Nephron progenitor cell (in vitro differentiated cells): ENCODE measurements around the gene ECHS1.
"Not testable (repeated sequence)": the region's sequence is repeated elsewhere in the genome, so short reads cannot be mapped to it uniquely, and the experiment has no call there.

Experiments
- DNase-seq: peaks from one replicate; pipeline ENCODE4 v3.0.0; 2021
- H3K27ac Mint-ChIP-seq: 2 replicates; pipeline ENCODE4 v1.8.0; 2021; ENCODE audit warnings: mild to moderate bottlenecking, moderate library complexity, mixed read lengths
- H3K27me3 Mint-ChIP-seq: 2 replicates; pipeline ENCODE4 v1.8.0; 2021; ENCODE audit warnings: mild to moderate bottlenecking, low read depth, mixed read lengths; ENCODE audit not compliant: poor library complexity
- H3K36me3 Mint-ChIP-seq: 2 replicates; pipeline ENCODE4 v1.8.0; 2021; ENCODE audit warnings: low read depth, mixed read lengths
- H3K4me1 Mint-ChIP-seq: 2 replicates; pipeline ENCODE4 v1.8.0; 2021; ENCODE audit warnings: mixed read lengths
- H3K4me3 Mint-ChIP-seq: 2 replicates; pipeline ENCODE4 v1.8.0; 2021; ENCODE audit warnings: mild to moderate bottlenecking, moderate library complexity, mixed read lengths
- H3K9me3 Mint-ChIP-seq: 2 replicates; pipeline ENCODE4 v1.8.0; 2021; ENCODE audit warnings: mild to moderate bottlenecking, moderate library complexity, mixed read lengths
- TF ChIP-seq, protein P1 (sequence below): fragments of 200-600 bp; sonication (generic); IDR thresholded peaks from 2 replicates; pipeline ENCODE4 v1.5.0; 2021; ENCODE audit warnings: antibody characterized with exemption

ECHS1 gene

GRCh38 chr10:133377025-133377817, 4.1 kb upstream of the ECHS1 start:
- Mint-ChIP-seq H3K36me3 (peaks cover 5% of the 10 kb centered on the region), H3K9me3 (no peaks in the 10 kb centered on the region), H3K27ac (no peak overlapping the region), H3K27me3 (peaks cover 71% of the 10 kb centered on the region), H3K4me1 (peaks cover 35% of the 10 kb centered on the region), H3K4me3 (peak overlapping the region; percentile 48)
- TF ChIP-seq, protein P1, sequence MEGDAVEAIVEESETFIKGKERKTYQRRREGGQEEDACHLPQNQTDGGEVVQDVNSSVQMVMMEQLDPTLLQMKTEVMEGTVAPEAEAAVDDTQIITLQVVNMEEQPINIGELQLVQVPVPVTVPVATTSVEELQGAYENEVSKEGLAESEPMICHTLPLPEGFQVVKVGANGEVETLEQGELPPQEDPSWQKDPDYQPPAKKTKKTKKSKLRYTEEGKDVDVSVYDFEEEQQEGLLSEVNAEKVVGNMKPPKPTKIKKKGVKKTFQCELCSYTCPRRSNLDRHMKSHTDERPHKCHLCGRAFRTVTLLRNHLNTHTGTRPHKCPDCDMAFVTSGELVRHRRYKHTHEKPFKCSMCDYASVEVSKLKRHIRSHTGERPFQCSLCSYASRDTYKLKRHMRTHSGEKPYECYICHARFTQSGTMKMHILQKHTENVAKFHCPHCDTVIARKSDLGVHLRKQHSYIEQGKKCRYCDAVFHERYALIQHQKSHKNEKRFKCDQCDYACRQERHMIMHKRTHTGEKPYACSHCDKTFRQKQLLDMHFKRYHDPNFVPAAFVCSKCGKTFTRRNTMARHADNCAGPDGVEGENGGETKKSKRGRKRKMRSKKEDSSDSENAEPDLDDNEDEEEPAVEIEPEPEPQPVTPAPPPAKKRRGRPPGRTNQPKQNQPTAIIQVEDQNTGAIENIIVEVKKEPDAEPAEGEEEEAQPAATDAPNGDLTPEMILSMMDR, result no peak
- DNase-seq, result no peak

DNA sequence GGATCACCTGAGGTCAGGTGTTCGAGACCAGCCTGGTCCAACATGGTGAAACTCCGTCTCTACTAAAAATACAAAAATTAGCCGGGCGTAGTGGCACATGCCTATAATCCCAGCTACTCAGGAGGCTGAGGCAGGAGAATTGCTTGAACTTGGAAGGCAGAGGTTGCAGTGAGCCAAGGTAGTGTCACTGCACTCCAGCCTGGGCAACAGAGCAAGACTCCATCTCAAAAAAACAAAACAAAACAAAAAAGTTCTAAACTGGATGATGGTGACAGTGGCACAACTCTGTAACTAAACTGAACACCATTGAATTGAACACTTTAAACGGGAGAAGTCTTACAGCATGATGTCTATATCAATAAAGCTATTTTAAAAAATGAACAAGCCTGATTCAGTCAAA, 3.0 kb upstream of the ECHS1 start:
- peaks cover 61% of the 10 kb centered on the region for H3K27me3 Mint-ChIP-seq
- not testable (repeated sequence) for H3K27ac Mint-ChIP-seq, DNase-seq, H3K36me3 Mint-ChIP-seq, H3K9me3 Mint-ChIP-seq
- peak overlapping the region; percentile 39 for H3K4me3 Mint-ChIP-seq
- H3K4me1 Mint-ChIP-seq, result peaks cover 35% of the 10 kb centered on the region

DNA sequence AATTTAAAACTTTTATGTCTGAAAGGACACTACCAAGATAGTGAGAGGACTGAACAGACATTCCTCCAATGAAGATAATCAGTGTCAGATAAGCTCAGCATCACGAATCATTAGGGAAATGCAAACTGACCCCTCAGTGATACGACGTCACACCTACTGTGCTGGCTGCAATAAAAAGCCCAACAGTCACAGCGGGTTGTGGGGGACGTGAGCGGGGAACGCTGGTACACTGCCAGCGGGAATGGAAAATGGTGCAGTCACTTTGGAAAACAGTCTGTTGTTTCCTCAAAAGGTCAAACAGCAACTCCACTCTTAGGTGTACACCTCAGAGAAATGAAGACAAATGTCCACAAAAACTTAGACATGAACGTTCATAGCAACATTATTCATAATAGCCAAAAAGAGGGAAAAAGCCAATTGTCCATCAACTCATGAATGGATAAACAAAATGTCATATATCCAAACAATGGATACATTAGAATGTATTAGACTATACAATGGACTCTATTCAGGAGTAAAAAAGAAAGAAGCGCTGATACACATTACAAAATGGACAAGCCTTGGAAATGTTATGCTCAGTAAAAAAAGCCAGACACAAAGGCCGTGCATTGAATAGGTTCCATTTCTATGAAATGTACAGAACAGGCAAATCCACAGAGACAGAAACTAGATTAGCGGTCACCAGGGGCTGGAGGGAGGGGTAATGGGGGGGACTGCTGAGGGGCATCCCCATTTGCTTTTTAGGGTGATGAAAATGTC, 2.4 kb upstream of the ECHS1 start:
- Mint-ChIP-seq H3K4me1 (peaks cover 35% of the 10 kb centered on the region), H3K27ac (no peak overlapping the region), H3K27me3 (peaks cover 55% of the 10 kb centered on the region), H3K9me3 (no peaks in the 10 kb centered on the region), H3K4me3 (peak overlapping the region; percentile 36), H3K36me3 (peaks cover under 1% of the 10 kb centered on the region)
- no peak for DNase-seq
- TF ChIP-seq, protein P1, result no peak

GRCh38 chr10:133372507-133372906, 647 bp downstream of the ECHS1 start:
- Mint-ChIP-seq H3K27ac (no peak overlapping the region), H3K4me3 (peak overlapping the region; percentile 95), H3K27me3 (peaks cover 36% of the 10 kb centered on the region), H3K9me3 (no peaks in the 10 kb centered on the region), H3K4me1 (peaks cover 48% of the 10 kb centered on the region), H3K36me3 (peaks cover 19% of the 10 kb centered on the region)
- peak; percentile 20 for DNase-seq
- TF ChIP-seq, protein P1, result no peak

DNA sequence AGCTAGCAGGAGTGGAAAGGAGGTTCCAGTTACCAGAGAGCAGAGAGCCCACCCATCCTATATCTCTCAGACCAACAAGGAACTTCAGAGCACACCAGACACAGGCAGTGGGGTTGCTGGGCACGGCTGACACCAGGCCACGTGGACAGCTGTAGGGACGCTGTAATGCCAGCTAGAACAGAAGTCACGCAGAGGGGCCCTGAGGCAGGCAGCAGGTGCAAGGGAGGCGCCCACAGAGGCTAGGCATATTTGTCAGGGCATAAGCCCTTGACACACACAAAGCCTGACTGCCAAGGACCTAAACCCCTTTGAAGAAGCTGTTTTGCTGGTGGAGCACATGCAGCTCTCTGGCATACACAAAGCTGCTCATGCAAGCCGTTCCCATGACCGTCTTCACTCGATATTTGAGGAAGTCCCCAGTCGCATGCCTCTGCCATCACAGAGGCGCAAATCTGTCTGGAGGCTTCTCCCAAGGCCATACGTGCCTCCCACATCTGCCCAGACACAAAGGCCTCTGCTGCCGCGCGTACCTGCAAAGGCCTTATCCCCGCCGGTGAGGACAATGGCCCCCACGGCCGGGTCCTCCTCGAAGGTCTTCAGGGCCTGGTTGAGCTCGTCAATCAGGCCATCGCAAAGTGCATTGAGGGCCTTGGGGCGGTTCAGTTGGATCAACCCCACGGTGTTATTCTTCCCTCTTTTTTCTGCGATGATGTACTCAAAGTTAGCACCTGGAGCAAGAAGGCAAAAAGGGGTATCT, 2.9 kb downstream of the ECHS1 start:
- peaks cover 22% of the 10 kb centered on the region for H3K36me3 Mint-ChIP-seq
- peaks cover 13% of the 10 kb centered on the region for H3K27me3 Mint-ChIP-seq
- H3K4me1 Mint-ChIP-seq, result peaks cover 36% of the 10 kb centered on the region
- peak overlapping the region; percentile 51 for H3K27ac Mint-ChIP-seq
- peak overlapping the region; percentile 32 for H3K4me3 Mint-ChIP-seq
- TF ChIP-seq, protein P1, result no peak
- DNase-seq, result no peak
- no peaks in the 10 kb centered on the region for H3K9me3 Mint-ChIP-seq

- Mint-ChIP-seq H3K36me3 (peaks cover 34% of the 10 kb centered on the region), H3K27ac (peak overlapping the region; percentile 78), H3K4me3 (no peak overlapping the region), H3K27me3 (no peaks in the 10 kb centered on the region), H3K4me1 (peaks cover 20% of the 10 kb centered on the region), H3K9me3 (no peaks in the 10 kb centered on the region)
- DNase-seq, result no peak
- TF ChIP-seq, protein P1, result no peak
Observed at GRCh38 chr10:133368153-133368552, 5.0 kb downstream of the ECHS1 start.

DNA sequence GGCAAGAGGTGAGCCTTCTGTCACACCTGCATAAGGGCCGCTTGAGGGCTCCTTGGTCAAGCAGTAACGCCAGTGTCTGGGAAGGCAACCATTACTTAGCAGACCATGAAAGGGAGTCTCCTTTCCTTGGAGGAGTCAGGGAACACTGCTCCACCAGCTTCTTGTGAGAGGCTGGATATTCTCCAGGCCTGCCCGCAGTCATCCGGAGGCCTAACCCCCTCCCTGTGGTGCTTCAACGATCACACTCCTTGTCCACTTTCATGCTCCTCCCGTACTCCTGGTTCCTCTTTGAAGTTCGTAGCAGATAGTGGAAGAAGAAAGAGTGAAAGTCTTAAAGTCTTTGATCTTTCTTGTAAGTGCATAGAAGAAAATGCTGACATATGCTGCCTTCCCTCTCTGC, 5.7 kb downstream of the ECHS1 start:
- H3K36me3 Mint-ChIP-seq, result peaks cover 40% of the 10 kb centered on the region
- not testable (repeated sequence) for H3K4me3 Mint-ChIP-seq, DNase-seq, H3K27me3 Mint-ChIP-seq, H3K9me3 Mint-ChIP-seq
- peak overlapping the region; percentile 78 for H3K27ac Mint-ChIP-seq
- H3K4me1 Mint-ChIP-seq, result peaks cover 17% of the 10 kb centered on the region
